Liver (tissue), 9 donors: ENCODE results near the gene ASXL2. TPM values are rescaled to one million over a fixed set of nuclear protein-coding genes. Genes with fewer than 3 reads are reported as not detected.
"Not testable (repeated sequence)": the region's sequence is repeated elsewhere in the genome, so short reads cannot be mapped to it uniquely, and the experiment has no call there.

Experiments
- DNase-seq: peaks from one replicate; pipeline ENCODE4 v3.0.0-alpha.2; 2017; ENCODE audit warnings: low spot score
- H3K27ac ChIP-seq, 2 donors: one replicate each; pipeline ENCODE4 v1.7.0; 2013; ENCODE audit warnings: inconsistent platforms in 2 of 2, low read length in 2 of 2, control low read depth in 1 of 2, low read depth in 1 of 2, mild to moderate bottlenecking in 1 of 2
- H3K27me3 ChIP-seq, 4 donors: one replicate each; pipeline versions ENCODE4 v1.6.1 to v1.7.0; 2013; ENCODE audit warnings: low read length in 3 of 4, inconsistent platforms in 1 of 4, mild to moderate bottlenecking in 1 of 4, moderate library complexity in 1 of 4; ENCODE audit not compliant: control insufficient read depth in 4 of 4, insufficient read depth in 4 of 4
- H3K36me3 ChIP-seq, 4 donors: one replicate each; pipeline versions ENCODE4 v1.6.1 to v1.7.0; 2013; ENCODE audit warnings: low read length in 3 of 4, mild to moderate bottlenecking in 3 of 4, low read depth in 1 of 4, moderate library complexity in 1 of 4; ENCODE audit not compliant: control insufficient read depth in 4 of 4, insufficient read depth in 3 of 4
- H3K4me1 ChIP-seq, 4 donors: one replicate each; pipeline versions ENCODE4 v1.6.1 to v1.7.0; 2013; ENCODE audit warnings: low read length in 3 of 4, mild to moderate bottlenecking in 3 of 4, moderate library complexity in 1 of 4; ENCODE audit not compliant: control insufficient read depth in 4 of 4, insufficient read depth in 4 of 4
- H3K4me3 ChIP-seq, 3 donors: one replicate each; pipeline versions ENCODE4 v1.6.1 to v1.7.0; 2013; ENCODE audit warnings: low read length in 3 of 3, control low read depth in 1 of 3, low read depth in 1 of 3, mild to moderate bottlenecking in 1 of 3
- H3K9ac ChIP-seq, 2 donors: one replicate each; pipeline ENCODE4 v1.7.0; 2013; ENCODE audit warnings: low read length in 2 of 2, mild to moderate bottlenecking in 2 of 2, moderate library complexity in 2 of 2, control low read depth in 1 of 2, low read depth in 1 of 2
- H3K9me3 ChIP-seq, 4 donors: one replicate each; pipeline versions ENCODE4 v1.6.1 to v1.7.0; 2013; ENCODE audit warnings: low read length in 3 of 4; ENCODE audit not compliant: control insufficient read depth in 4 of 4
- HNF4A ChIP-seq, 2 donors: conservative IDR thresholded peaks; 2 replicates each; pipeline ENCODE4 v1.6.1; 2016; ENCODE audit warnings: antibody characterized with exemption in 2 of 2, mild to moderate bottlenecking in 2 of 2
- HNF4G ChIP-seq: IDR thresholded peaks from 2 replicates; pipeline ENCODE4 v1.6.1; 2016; ENCODE audit warnings: antibody characterized with exemption
- RAD21 ChIP-seq, 2 donors: IDR thresholded peaks; 2 replicates each; pipeline ENCODE4 v1.6.1; 2016; ENCODE audit warnings: antibody characterized with exemption in 2 of 2, mild to moderate bottlenecking in 2 of 2
- REST ChIP-seq: IDR thresholded peaks from 2 replicates; pipeline ENCODE4 v1.6.1; 2016; ENCODE audit warnings: antibody characterized with exemption, mild to moderate bottlenecking
- RXRA ChIP-seq, 2 donors: IDR thresholded peaks; 2 replicates each; pipeline ENCODE4 v1.6.1; 2017 to 2018; ENCODE audit warnings: antibody characterized with exemption in 2 of 2, mild to moderate bottlenecking in 1 of 2
- YY1 ChIP-seq: IDR thresholded peaks from 2 replicates; pipeline ENCODE4 v1.6.1; 2016; ENCODE audit warnings: antibody characterized with exemption, mild to moderate bottlenecking
- WGBS: extraction: QIAGEN DNeasy Blood & Tissue Kit; methylation state at CpG from one replicate; pipeline ENCODE4 v1.1.7; 2013; 5-methylcytosine and 5-hydroxymethylcytosine counted together
- polyA plus RNA-seq, 2 donors: library from polyadenylated mRNA; stranded (reverse) in 1 of 2; unstranded in 1 of 2; fragments of 200-250 nt in 1 of 2; fragments of >200 nt in 1 of 2; fragmentation: Nextera tagmentation in 1 of 2; extraction: Ambion mirVana in 1 of 2; gene quantifications; one replicate each; pipeline versions ENCODE4 v1.2.1 to v1.2.3, GENCODE V29; 2013 to 2015
- total RNA-seq, 2 donors: library from RNA; depleted of rRNA; stranded (reverse); fragments of >200 nt; gene quantifications; one replicate each; pipeline ENCODE4 v1.2.3, GENCODE V29; 2014
- donor health status: healthy.
- donor health status: healthy.
- donor health status: healthy.
- donor health status: healthy.
- donor health status: healthy.

The ASXL2 gene
- total and polyA plus RNA-seq, 4 donors = 2.4 to 7.3 (median 4.4) TPM

- TF ChIP-seq REST (no peak), HNF4G (no peak), YY1 (no peak), RXRA (IDR thresholded peaks at IDR 0.05) (no peak), HNF4A (conservative IDR thresholded peaks at IDR 0.05) (no peak), RAD21 (IDR thresholded peaks at IDR 0.05) (no peak)
These were observed 39.5 kb upstream of the ASXL2 start (continued) for GRCh38 chr2:25917832-25918231.

- not testable (repeated sequence) for H3K4me3 ChIP-seq, H3K27ac ChIP-seq, H3K9me3 ChIP-seq, H3K27me3 ChIP-seq, DNase-seq, H3K36me3 ChIP-seq, H3K9ac ChIP-seq, H3K4me1 ChIP-seq
- 87% methylated on average over 7 of the region's 7 CpGs for WGBS
These were observed 39.1 kb upstream of the ASXL2 start for GRCh38 chr2:25917411-25917810.

- not testable (repeated sequence) for H3K36me3 ChIP-seq, H3K4me1 ChIP-seq, H3K9ac ChIP-seq, H3K27me3 ChIP-seq, H3K9me3 ChIP-seq, H3K27ac ChIP-seq, H3K4me3 ChIP-seq, DNase-seq
- WGBS = 73% methylated on average over 16 of the region's 16 CpGs
These were observed 37.9 kb upstream of the ASXL2 start for GRCh38 chr2:25915944-25916772.

GRCh38 chr2:25915411-25915810 lies 37.1 kb upstream of the ASXL2 start:
- not testable (repeated sequence) for H3K4me3 ChIP-seq, H3K27ac ChIP-seq, H3K9me3 ChIP-seq, H3K4me1 ChIP-seq, H3K9ac ChIP-seq, H3K27me3 ChIP-seq, DNase-seq, H3K36me3 ChIP-seq
- 94% methylated on average over 32 of the region's 33 CpGs for WGBS

- not testable (repeated sequence) for H3K36me3 ChIP-seq, H3K9me3 ChIP-seq, H3K4me3 ChIP-seq, H3K9ac ChIP-seq, H3K27ac ChIP-seq, H3K4me1 ChIP-seq, DNase-seq, H3K27me3 ChIP-seq
- 89% methylated on average over 9 of the region's 9 CpGs for WGBS
These were observed 35.3 kb upstream of the ASXL2 start for GRCh38 chr2:25913696-25913973.
